Esophagus muscularis mucosa (tissue), 4 donors: ENCODE measurements around the gene FLT4. TPM values are rescaled to one million over a fixed set of nuclear protein-coding genes. Genes with fewer than 3 reads are reported as not detected.

Experiments
- DNase-seq: peaks from one replicate; pipeline ENCODE4 v3.0.0-alpha.2; 2017; ENCODE audit errors: extremely low spot score
- H3K27ac ChIP-seq, 4 donors: fragments of 200-600 bp; sonication (generic); replicated peaks in 1 of 4; 1 replicate in 3 of 4; 2 replicates in 1 of 4; pipeline ENCODE4 v1.5.1; 2016 to 2019; ENCODE audit warnings: mild to moderate bottlenecking in 1 of 4
- H3K27me3 ChIP-seq, 4 donors: fragments of 200-600 bp; sonication (generic); one replicate each; pipeline versions ENCODE4 v1.5.1 to v1.6.0; 2016 to 2019
- H3K36me3 ChIP-seq, 4 donors: fragments of 200-600 bp; sonication (generic); one replicate each; pipeline ENCODE4 v1.5.1; 2016 to 2019
- H3K4me1 ChIP-seq, 4 donors: fragments of 200-600 bp; sonication (generic); one replicate each; pipeline ENCODE4 v1.5.1; 2016 to 2019
- H3K4me3 ChIP-seq, 4 donors: fragments of 200-600 bp; sonication (generic); 1 replicate in 2 of 4; 2 replicates in 2 of 4; pipeline ENCODE4 v1.5.1; 2016 to 2019; ENCODE audit warnings: mild to moderate bottlenecking in 4 of 4, moderate library complexity in 1 of 4
- H3K9me3 ChIP-seq, 4 donors: fragments of 200-600 bp; sonication (generic); 1 replicate in 3 of 4; 2 replicates in 1 of 4; pipeline ENCODE4 v1.5.1; 2016 to 2019
- EP300 ChIP-seq: sonication (generic); formaldehyde crosslinking; IDR thresholded peaks from one replicate; pipeline ENCODE4 v1.6.1; 2017; ENCODE audit warnings: antibody characterized with exemption
- POLR2A ChIP-seq: fragments of 450-650 bp; IDR thresholded peaks from one replicate; pipeline ENCODE4 v1.6.1; 2017; ENCODE audit warnings: antibody characterized with exemption, moderate library complexity, mild to moderate bottlenecking, low read depth
- POLR2AphosphoS5 ChIP-seq, 2 donors: sonication (generic); formaldehyde crosslinking; IDR thresholded peaks; one replicate each; pipeline ENCODE4 v1.6.1; 2017; ENCODE audit warnings: antibody characterized with exemption in 2 of 2
- WGBS: methylation state at CpG from one replicate; pipeline ENCODE4 v1.1.5; 2018; 5-methylcytosine and 5-hydroxymethylcytosine counted together
- intact Hi-C: fragments of 100-400 bp; cut with DNase I; formaldehyde crosslinking; loops from one replicate; pipeline ENCODE4 v1.15.1; 2023
- total RNA-seq, 4 donors: library from RNA; depleted of rRNA; stranded (reverse); fragments of >200 nt; gene quantifications; one replicate each; pipeline versions ENCODE4 v1.1.0 to v1.2.1, GENCODE V29; 2016
- TF ChIP-seq, protein P1 (sequence below), 3 experiments: fragments of 200-600 bp in 2 of 3; fragments of 450-650 bp in 1 of 3; sonication (generic) in 2 of 3; IDR thresholded peaks; one replicate each; pipeline ENCODE4 v1.5.1; 2017 to 2019; ENCODE audit warnings: antibody characterized with exemption in 3 of 3, mild to moderate bottlenecking in 2 of 3, moderate library complexity in 1 of 3

FLT4 gene
- total RNA-seq, 4 donors from 2014 or later, result 10.4 to 15.6 (median 11.8) TPM

DNA sequence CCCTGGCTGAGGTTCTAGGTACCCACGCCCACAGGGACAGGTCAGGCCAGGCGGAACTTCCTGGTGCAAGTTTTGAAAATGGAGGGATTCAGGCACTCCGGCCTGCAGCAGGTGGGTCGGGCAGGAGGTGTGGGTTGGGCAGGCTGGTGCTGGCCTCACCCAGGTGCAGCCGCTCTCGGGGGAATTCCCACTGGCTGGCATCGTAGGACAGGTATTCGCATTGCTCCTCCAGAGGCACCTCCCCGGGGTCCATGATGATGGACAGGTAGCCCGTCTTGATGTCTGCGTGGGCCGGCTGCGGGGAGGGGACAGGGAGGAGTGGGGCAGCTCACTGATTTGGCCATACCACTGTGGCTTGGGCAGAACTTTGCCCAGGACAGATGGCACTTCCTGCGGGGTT is 29.4 kb downstream of the FLT4 start:
- Histone ChIP-seq H3K36me3 (peaks cover 0 to 35% (median 0%) of the 10 kb centered on the region in 4 donors), H3K4me1 (peaks cover 7 to 12% (median 9%) of the 10 kb centered on the region in 4 donors), H3K27me3 (peaks cover 0 to 46% (median 0%) of the 10 kb centered on the region in 4 donors), H3K9me3 (no peaks in the 10 kb centered on the region), H3K27ac (no peak overlapping the region), H3K4me3 (no peak overlapping the region)
- DNase-seq, result no peak
- WGBS, result 96% methylated on average over 10 of the region's 14 CpGs
- intact Hi-C loops, result no loop called here
- TF ChIP-seq EP300, result no peak

DNA sequence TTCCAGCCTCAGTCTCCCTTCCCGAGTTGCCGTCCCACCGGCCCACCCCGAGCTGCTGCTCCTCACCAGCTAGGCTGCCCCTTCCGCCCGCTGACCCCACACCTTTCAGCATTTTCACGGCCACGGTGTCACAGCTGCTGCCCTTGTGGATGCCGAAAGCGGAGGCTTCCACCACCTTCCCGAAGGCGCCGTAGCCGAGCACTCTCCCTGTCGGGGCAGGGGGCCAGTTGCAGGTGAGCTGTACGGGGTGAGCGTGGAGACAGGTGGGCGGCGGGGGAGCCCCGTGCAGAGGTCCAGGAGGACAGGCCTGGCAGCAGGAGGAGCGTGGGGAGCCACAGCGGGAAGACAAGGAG is 29.9 kb downstream of the FLT4 start:
- TF ChIP-seq, protein P1, sequence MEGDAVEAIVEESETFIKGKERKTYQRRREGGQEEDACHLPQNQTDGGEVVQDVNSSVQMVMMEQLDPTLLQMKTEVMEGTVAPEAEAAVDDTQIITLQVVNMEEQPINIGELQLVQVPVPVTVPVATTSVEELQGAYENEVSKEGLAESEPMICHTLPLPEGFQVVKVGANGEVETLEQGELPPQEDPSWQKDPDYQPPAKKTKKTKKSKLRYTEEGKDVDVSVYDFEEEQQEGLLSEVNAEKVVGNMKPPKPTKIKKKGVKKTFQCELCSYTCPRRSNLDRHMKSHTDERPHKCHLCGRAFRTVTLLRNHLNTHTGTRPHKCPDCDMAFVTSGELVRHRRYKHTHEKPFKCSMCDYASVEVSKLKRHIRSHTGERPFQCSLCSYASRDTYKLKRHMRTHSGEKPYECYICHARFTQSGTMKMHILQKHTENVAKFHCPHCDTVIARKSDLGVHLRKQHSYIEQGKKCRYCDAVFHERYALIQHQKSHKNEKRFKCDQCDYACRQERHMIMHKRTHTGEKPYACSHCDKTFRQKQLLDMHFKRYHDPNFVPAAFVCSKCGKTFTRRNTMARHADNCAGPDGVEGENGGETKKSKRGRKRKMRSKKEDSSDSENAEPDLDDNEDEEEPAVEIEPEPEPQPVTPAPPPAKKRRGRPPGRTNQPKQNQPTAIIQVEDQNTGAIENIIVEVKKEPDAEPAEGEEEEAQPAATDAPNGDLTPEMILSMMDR (IDR thresholded peaks at IDR 0.05), result no peak
- DNase-seq, result no peak
- Histone ChIP-seq H3K4me1 (peaks cover 7 to 12% (median 8%) of the 10 kb centered on the region in 4 donors), H3K4me3 (no peak overlapping the region), H3K27me3 (peaks cover 0 to 46% (median 0%) of the 10 kb centered on the region in 4 donors), H3K9me3 (no peaks in the 10 kb centered on the region), H3K36me3 (peaks cover 0 to 35% (median 0%) of the 10 kb centered on the region in 4 donors), H3K27ac (no peak overlapping the region)
- WGBS, result 83% methylated on average over 11 of the region's 22 CpGs
- intact Hi-C loops, result no loop called here

- Histone ChIP-seq H3K4me3 (peak overlapping the region; percentile 31 to 45 (median 38)), H3K27ac (no peak overlapping the region), H3K9me3 (no peaks in the 10 kb centered on the region), H3K36me3 (peaks cover 0 to 35% (median 0%) of the 10 kb centered on the region in 4 donors), H3K27me3 (peaks cover 0 to 46% (median 0%) of the 10 kb centered on the region in 4 donors), H3K4me1 (peaks cover 6 to 12% (median 7%) of the 10 kb centered on the region in 4 donors)
- whole genome bisulfite sequencing, result no CpG with 5 or more reads among the region's 90 CpGs
- DNase-seq, result no peak
- intact Hi-C loops, result no loop called here
- TF ChIP-seq POLR2AphosphoS5 (IDR thresholded peaks at IDR 0.05) (no peak), POLR2A (no peak), EP300 (no peak)
- TF ChIP-seq, protein P1 (IDR thresholded peaks at IDR 0.05), result no peak
These were observed 30.4 kb downstream of the FLT4 start for GRCh38 chr5:180618829-180619562.

GRCh38 chr5:180618487-180618828 is 30.9 kb downstream of the FLT4 start:
- H3K27ac ChIP-seq, result no peak overlapping the region
- H3K27me3 ChIP-seq, result peaks cover 0 to 46% (median 0%) of the 10 kb centered on the region in 4 donors
- TF ChIP-seq EP300 (no peak), POLR2AphosphoS5 (IDR thresholded peaks at IDR 0.05) (no peak), POLR2A (no peak)
- TF ChIP-seq, protein P1 (IDR thresholded peaks at IDR 0.05), result no peak
- H3K9me3 ChIP-seq, result no peaks in the 10 kb centered on the region
- 22% methylated on average over 9 of the region's 15 CpGs for WGBS
- H3K4me3 ChIP-seq, result peak overlapping the region; percentile 31 to 45 (median 38)
- peaks cover 3 to 12% (median 7%) of the 10 kb centered on the region in 4 donors for H3K4me1 ChIP-seq
- H3K36me3 ChIP-seq, result peaks cover 0 to 35% (median 0%) of the 10 kb centered on the region in 4 donors
- intact Hi-C loops, result no loop called here
- DNase-seq, result no peak

- 85% methylated on average over 11 of the region's 11 CpGs for WGBS
- Histone ChIP-seq H3K9me3 (no peaks in the 10 kb centered on the region), H3K27ac (no peak overlapping the region), H3K27me3 (peaks cover 0 to 18% (median 0%) of the 10 kb centered on the region in 4 donors), H3K4me3 (no peak overlapping the region), H3K4me1 (peaks cover 2 to 6% (median 4%) of the 10 kb centered on the region in 4 donors), H3K36me3 (peaks cover 0 to 18% (median 0%) of the 10 kb centered on the region in 4 donors)
- TF ChIP-seq, protein P1 (IDR thresholded peaks at IDR 0.05), result no peak
- TF ChIP-seq POLR2AphosphoS5 (IDR thresholded peaks at IDR 0.05) (no peak), EP300 (no peak), POLR2A (no peak)
- intact Hi-C loops, result no loop called here
- no peak for DNase-seq
These were observed 35.6 kb downstream of the FLT4 start for GRCh38 chr5:180613814-180614188.
